Astrocyte of the hippocampus (primary cell): Measurements from ENCODE around the gene MRGPRX3.

Experiments used
- DNase-seq: peaks from one replicate; pipeline ENCODE4 v3.0.0; 2011; ENCODE audit warnings: low read depth, low spot score

The MRGPRX3 gene

DNA sequence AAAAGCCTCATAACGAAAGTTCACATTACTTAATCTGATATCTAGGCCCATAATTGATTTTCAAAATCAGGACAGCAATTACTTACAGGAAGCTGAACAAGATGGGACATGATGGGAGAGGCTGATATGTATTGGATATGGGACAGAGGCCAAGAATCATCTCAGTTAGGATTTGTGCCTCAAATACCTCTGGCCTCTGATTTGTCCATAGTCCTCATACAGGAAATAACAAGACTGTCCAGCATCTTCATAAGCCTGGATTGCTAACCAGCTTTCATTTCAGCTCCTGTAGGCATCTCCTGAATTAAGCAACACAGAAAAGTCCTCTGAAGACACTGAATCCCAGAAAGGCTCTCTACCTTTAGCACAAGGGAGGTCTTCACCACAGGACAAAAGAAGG lies 36.0 kb downstream of the MRGPRX3 start:
- no peak for DNase-seq

DNA sequence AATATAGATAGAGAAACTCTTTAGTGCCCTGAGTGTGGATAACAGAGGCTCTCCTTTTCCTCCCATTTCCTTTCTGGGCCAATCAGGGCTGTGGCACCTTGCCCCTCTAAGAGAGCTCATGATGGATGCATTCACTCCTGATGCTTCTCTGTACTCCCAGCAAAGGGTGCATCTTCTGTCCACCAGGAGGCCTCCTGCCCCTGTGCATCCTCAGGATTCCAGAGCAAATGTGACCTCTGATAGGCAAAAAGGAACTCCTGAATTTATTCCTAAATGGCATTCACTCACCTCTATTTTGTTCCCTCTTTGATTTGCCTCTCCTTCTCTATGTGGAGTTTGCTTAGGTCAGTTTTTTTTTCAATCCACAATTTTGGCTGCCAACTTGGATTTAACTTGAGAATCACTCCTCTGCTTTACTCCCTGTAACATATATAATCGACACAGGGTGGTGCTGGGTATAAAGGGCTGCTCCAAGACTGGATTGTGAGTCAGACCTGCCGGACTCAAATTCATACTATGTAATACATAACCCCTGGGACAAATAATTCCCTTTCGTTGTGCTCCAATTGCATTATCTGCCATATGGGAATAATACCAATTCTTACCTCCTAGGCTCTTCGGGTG lies 39.1 kb downstream of the MRGPRX3 start:
- peak; percentile 6 for DNase-seq

DNA sequence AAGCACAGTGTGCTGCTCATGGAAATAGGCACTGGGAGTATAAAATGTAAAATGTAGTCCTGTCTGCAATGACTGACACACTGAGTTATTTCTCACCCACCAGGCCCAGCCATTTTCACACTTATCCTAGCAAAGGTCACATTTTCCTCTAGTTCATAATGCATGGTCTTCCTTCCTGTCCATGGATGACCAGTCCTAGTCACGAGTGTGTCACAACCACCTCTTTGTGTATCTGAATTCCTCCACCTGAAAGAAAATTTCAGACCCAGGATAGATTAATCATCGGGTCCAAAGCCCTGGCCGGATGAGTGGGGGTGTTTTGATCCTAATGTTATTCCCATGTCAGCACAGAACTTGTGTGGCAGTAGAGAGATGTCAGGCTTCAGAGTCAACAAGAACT lies 40.3 kb downstream of the MRGPRX3 start, which contains the start of gene MRGPRX4:
Gene MRGPRX4 (plus strand): TSS at position 172 of the 400 bp plus-strand sequence. CDS start 420 bp downstream, outside the sequence.
- no peak for DNase-seq

DNA sequence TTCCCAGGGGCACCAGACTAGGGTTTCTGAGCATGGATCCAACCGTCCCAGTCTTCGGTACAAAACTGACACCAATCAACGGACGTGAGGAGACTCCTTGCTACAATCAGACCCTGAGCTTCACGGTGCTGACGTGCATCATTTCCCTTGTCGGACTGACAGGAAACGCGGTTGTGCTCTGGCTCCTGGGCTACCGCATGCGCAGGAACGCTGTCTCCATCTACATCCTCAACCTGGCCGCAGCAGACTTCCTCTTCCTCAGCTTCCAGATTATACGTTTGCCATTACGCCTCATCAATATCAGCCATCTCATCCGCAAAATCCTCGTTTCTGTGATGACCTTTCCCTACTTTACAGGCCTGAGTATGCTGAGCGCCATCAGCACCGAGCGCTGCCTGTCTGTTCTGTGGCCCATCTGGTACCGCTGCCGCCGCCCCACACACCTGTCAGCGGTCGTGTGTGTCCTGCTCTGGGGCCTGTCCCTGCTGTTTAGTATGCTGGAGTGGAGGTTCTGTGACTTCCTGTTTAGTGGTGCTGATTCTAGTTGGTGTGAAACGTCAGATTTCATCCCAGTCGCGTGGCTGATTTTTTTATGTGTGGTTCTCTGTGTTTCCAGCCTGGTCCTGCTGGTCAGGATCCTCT lies 41.0 kb downstream of the MRGPRX3 start:
- no peak for DNase-seq
